Heart left ventricle (tissue), 13 donors: ENCODE data around the gene POLD4.

Source experiments
- POLR2A ChIP-seq, 2 donors: fragments of 450-650 bp; IDR thresholded peaks; one replicate each; pipeline ENCODE4 v1.6.1; 2017; ENCODE audit warnings: antibody characterized with exemption in 2 of 2, mild to moderate bottlenecking in 2 of 2, moderate library complexity in 2 of 2
- TF ChIP-seq, protein P1 (sequence below), 12 donors: fragments of 200-600 bp; sonication (generic) in 4 of 12; IDR thresholded peaks; one replicate each; pipeline versions ENCODE4 v1.5.0 to v1.8.0; 2018 to 2022; ENCODE audit warnings: antibody characterized with exemption in 12 of 12, mild to moderate bottlenecking in 5 of 12
- donor health status: ischemic (EF 13 %, LVEDD 7.1; RV severe dilation, severe dysfunction).
- donor health status: DM: no; HTN: yes; CAD: no.
- donor health status: DM: no; HTN: no; CAD: no.
- donor health status: ischemic (EF 25% LVEDD 6.9; RV normal size, moderate dysfunction).
- donor health status: ischemic (EF 25% LVEDD 5.7; RV mildly dilated, moderate dysfunction).
- donor health status: ischemic (EF 35%, LVEDD 5.7; RV mildly dilated, moderate dysfunction).
- donor health status: nonischemic (EF 11% LVEDD 7.7; RV severe dilation, severe dysfunction).
- donor health status: DM: yes; HTN: yes; CAD: no.
- donor health status: PGD.
- donor health status: ischemic (EF 29% LVEDD 5.4; RV normal size, mild dysfunction).
- donor health status: nonischemic (EF 23%, LVEDD 6.1; RV moderate dilation, normal function).

DNA sequence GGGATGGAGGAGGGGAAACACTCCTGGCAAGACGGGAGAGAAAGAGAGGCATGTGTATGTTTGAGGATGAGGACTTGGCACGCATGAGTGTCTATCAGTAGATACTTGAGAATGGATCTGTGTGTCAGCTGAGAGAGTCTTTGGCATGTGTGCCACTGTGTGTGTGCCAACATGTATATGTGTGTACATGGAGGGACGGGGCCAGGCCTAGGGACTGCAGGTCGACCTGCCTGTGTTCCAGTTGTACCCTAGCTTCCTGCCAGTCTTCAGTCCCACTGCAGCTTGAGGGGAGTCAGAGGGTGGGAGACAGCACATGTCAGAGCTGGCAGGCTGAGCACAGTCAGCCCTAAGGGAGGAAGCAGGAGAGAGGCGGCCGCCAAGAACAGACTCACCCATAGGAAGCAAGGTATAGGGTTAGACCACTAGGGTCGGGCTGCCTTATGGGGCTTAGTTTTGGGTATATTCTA is 14.4 kb upstream of the POLD4 start:
- TF ChIP-seq, protein P1, sequence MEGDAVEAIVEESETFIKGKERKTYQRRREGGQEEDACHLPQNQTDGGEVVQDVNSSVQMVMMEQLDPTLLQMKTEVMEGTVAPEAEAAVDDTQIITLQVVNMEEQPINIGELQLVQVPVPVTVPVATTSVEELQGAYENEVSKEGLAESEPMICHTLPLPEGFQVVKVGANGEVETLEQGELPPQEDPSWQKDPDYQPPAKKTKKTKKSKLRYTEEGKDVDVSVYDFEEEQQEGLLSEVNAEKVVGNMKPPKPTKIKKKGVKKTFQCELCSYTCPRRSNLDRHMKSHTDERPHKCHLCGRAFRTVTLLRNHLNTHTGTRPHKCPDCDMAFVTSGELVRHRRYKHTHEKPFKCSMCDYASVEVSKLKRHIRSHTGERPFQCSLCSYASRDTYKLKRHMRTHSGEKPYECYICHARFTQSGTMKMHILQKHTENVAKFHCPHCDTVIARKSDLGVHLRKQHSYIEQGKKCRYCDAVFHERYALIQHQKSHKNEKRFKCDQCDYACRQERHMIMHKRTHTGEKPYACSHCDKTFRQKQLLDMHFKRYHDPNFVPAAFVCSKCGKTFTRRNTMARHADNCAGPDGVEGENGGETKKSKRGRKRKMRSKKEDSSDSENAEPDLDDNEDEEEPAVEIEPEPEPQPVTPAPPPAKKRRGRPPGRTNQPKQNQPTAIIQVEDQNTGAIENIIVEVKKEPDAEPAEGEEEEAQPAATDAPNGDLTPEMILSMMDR (IDR thresholded peaks at IDR 0.05): no peak
- TF ChIP-seq POLR2A (IDR thresholded peaks at IDR 0.05): no peak
